ENCODE measurements around the gene HTRA1. TPM values are rescaled to one million over a fixed set of nuclear protein-coding genes. Genes with fewer than 3 reads are reported as not detected.

HTRA1 gene
- total RNA-seq, 1 experiment from 2014 or later = 32.8 TPM

GRCh38 chr10:122531939-122532338 lies 70.6 kb downstream of the HTRA1 start:
- Histone ChIP-seq H3K27ac (ENCODE audit: low read length) (no peak overlapping the region), H3K27me3 (ENCODE audit: control insufficient read depth, insufficient read depth, low read length) (peaks cover 16% of the 10 kb centered on the region), H3K9me3 (ENCODE audit: control insufficient read depth, insufficient read depth, low read depth, low read length) (no peaks in the 10 kb centered on the region), H3K4me3 (ENCODE audit: low read depth in 2 of 2, low read length in 2 of 2) (no peak overlapping the region), H3K36me3 (ENCODE audit: control insufficient read depth, insufficient read depth, low read length) (no peaks in the 10 kb centered on the region), H3K4me1 (ENCODE audit: control insufficient read depth, insufficient read depth, low read length) (no peaks in the 10 kb centered on the region)
- POLR2A ChIA-PET = no interaction called here
- intact Hi-C loops (cut with micrococcal nuclease; ENCODE audit: unreplicated experiment) (no loop called here), in situ Hi-C loops (cut with HindIII; ENCODE audit: low pct_unique_long_range_greater_than_20kb, low sequenced_read_pairs) (no loop called here)
- BruUV-seq (replicated peaks) = no TSS peak
- ATAC-seq (no peak), DNase-seq (ENCODE audit: low read depth, low spot score) (no peak)
- CTCF ChIA-PET = no interaction called here
- no peak for TF ChIP-seq CTCF (IDR thresholded peaks at IDR 0.05)
- no peak for TF ChIP-seq POLR2AphosphoS5 (IDR thresholded peaks at IDR 0.05; ENCODE audit: low read depth, low read length)
- no peak for TF ChIP-seq REST (IDR thresholded peaks at IDR 0.05; ENCODE audit: insufficient read depth in 1 of 2, low read depth in 2 of 2, low read length in 1 of 2)
- no peak for TF ChIP-seq SIN3A (IDR thresholded peaks at IDR 0.05; ENCODE audit: borderline replicate concordance, insufficient read depth, low read depth, low read length)
- TF ChIP-seq TCF7L2 (IDR thresholded peaks at IDR 0.05; ENCODE audit: low read depth, low read length) = no peak

- Histone ChIP-seq H3K4me1 (ENCODE audit: control insufficient read depth, insufficient read depth, low read length) (no peaks in the 10 kb centered on the region), H3K9me3 (ENCODE audit: control insufficient read depth, insufficient read depth, low read depth, low read length) (no peaks in the 10 kb centered on the region), H3K27ac (ENCODE audit: low read length) (no peak overlapping the region), H3K36me3 (ENCODE audit: control insufficient read depth, insufficient read depth, low read length) (no peaks in the 10 kb centered on the region), H3K27me3 (ENCODE audit: control insufficient read depth, insufficient read depth, low read length) (peaks cover 16% of the 10 kb centered on the region), H3K4me3 (ENCODE audit: low read depth in 2 of 2, low read length in 2 of 2) (no peak overlapping the region)
- intact Hi-C loops (cut with micrococcal nuclease; ENCODE audit: unreplicated experiment) = no loop called here
- no TSS peak for BruUV-seq (replicated peaks)
- in situ Hi-C loops (cut with HindIII; ENCODE audit: low pct_unique_long_range_greater_than_20kb, low sequenced_read_pairs) = no loop called here
- ATAC-seq (no peak), DNase-seq (ENCODE audit: low read depth, low spot score) (no peak)
- CTCF ChIA-PET = no interaction called here
- POLR2A ChIA-PET = no interaction called here
- TF ChIP-seq SIN3A (IDR thresholded peaks at IDR 0.05; ENCODE audit: borderline replicate concordance, insufficient read depth, low read depth, low read length) = no peak
- no peak for TF ChIP-seq TCF7L2 (IDR thresholded peaks at IDR 0.05; ENCODE audit: low read depth, low read length)
- no peak for TF ChIP-seq CTCF (IDR thresholded peaks at IDR 0.05)
- TF ChIP-seq REST (IDR thresholded peaks at IDR 0.05; ENCODE audit: insufficient read depth in 1 of 2, low read depth in 2 of 2, low read length in 1 of 2) = no peak
- no peak for TF ChIP-seq POLR2AphosphoS5 (IDR thresholded peaks at IDR 0.05; ENCODE audit: low read depth, low read length)
Observed at GRCh38 chr10:122532601-122533296, 71.4 kb downstream of the HTRA1 start.
